Measurements from ENCODE around the gene PARVG.

The PARVG gene

GRCh38 chr22:44142421-44143104, 38.2 kb upstream of the PARVG start:
- DNase-seq (ENCODE audit: low read depth in 1 of 2, low spot score in 1 of 2): no peak
- H3K27ac ChIP-seq (replicated peaks): no peak overlapping the region
- no peaks in the 10 kb centered on the region for H3K27me3 ChIP-seq (ENCODE audit: insufficient read depth, poor library complexity, severe bottlenecking)
- H3K4me3 ChIP-seq (replicated peaks; ENCODE audit: insufficient read depth, low read length): no peak overlapping the region
- TF ChIP-seq, protein P1, sequence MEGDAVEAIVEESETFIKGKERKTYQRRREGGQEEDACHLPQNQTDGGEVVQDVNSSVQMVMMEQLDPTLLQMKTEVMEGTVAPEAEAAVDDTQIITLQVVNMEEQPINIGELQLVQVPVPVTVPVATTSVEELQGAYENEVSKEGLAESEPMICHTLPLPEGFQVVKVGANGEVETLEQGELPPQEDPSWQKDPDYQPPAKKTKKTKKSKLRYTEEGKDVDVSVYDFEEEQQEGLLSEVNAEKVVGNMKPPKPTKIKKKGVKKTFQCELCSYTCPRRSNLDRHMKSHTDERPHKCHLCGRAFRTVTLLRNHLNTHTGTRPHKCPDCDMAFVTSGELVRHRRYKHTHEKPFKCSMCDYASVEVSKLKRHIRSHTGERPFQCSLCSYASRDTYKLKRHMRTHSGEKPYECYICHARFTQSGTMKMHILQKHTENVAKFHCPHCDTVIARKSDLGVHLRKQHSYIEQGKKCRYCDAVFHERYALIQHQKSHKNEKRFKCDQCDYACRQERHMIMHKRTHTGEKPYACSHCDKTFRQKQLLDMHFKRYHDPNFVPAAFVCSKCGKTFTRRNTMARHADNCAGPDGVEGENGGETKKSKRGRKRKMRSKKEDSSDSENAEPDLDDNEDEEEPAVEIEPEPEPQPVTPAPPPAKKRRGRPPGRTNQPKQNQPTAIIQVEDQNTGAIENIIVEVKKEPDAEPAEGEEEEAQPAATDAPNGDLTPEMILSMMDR (IDR thresholded peaks at IDR 0.05; ENCODE audit: insufficient read depth, low read length): no peak
- TF ChIP-seq SPI1 (IDR thresholded peaks at IDR 0.05; ENCODE audit: borderline replicate concordance, low read depth): no peak

DNA sequence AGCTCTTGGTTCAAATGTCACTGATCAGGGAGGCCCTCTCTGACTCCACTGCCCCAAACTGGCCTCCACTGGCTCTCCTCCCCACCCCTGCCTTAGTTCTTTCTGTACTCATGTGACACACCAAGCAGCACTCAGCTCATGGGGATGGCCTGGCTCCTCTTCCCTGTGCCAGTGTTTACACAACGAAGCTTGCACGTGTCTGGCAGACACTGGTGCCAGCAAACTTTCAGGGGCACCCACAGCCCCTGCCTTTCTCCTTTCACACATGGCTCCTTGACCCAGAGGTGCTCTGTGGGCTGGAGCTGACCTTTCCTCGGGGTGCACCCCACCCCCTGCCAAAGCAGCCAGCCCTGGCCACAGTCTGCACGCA, 37.6 kb upstream of the PARVG start:
- DNase-seq (ENCODE audit: low read depth in 1 of 2, low spot score in 1 of 2): no peak
- no peak overlapping the region for H3K27ac ChIP-seq (replicated peaks)
- TF ChIP-seq POLR2AphosphoS5 (IDR thresholded peaks at IDR 0.05; ENCODE audit: low read depth): no peak
- TF ChIP-seq, protein P2, sequence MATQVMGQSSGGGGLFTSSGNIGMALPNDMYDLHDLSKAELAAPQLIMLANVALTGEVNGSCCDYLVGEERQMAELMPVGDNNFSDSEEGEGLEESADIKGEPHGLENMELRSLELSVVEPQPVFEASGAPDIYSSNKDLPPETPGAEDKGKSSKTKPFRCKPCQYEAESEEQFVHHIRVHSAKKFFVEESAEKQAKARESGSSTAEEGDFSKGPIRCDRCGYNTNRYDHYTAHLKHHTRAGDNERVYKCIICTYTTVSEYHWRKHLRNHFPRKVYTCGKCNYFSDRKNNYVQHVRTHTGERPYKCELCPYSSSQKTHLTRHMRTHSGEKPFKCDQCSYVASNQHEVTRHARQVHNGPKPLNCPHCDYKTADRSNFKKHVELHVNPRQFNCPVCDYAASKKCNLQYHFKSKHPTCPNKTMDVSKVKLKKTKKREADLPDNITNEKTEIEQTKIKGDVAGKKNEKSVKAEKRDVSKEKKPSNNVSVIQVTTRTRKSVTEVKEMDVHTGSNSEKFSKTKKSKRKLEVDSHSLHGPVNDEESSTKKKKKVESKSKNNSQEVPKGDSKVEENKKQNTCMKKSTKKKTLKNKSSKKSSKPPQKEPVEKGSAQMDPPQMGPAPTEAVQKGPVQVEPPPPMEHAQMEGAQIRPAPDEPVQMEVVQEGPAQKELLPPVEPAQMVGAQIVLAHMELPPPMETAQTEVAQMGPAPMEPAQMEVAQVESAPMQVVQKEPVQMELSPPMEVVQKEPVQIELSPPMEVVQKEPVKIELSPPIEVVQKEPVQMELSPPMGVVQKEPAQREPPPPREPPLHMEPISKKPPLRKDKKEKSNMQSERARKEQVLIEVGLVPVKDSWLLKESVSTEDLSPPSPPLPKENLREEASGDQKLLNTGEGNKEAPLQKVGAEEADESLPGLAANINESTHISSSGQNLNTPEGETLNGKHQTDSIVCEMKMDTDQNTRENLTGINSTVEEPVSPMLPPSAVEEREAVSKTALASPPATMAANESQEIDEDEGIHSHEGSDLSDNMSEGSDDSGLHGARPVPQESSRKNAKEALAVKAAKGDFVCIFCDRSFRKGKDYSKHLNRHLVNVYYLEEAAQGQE (IDR thresholded peaks at IDR 0.05; ENCODE audit: insufficient replicate concordance, low read depth): no peak
- TF ChIP-seq GABPA (IDR thresholded peaks at IDR 0.05; ENCODE audit: low read depth): no peak
- TF ChIP-seq, protein P1 (IDR thresholded peaks at IDR 0.05; ENCODE audit: insufficient read depth, low read length): no peak
- TF ChIP-seq SPI1 (IDR thresholded peaks at IDR 0.05; ENCODE audit: borderline replicate concordance, low read depth): no peak
- no peak overlapping the region for H3K4me3 ChIP-seq (replicated peaks; ENCODE audit: insufficient read depth, low read length)
- H3K27me3 ChIP-seq (ENCODE audit: insufficient read depth, poor library complexity, severe bottlenecking): no peaks in the 10 kb centered on the region

DNA sequence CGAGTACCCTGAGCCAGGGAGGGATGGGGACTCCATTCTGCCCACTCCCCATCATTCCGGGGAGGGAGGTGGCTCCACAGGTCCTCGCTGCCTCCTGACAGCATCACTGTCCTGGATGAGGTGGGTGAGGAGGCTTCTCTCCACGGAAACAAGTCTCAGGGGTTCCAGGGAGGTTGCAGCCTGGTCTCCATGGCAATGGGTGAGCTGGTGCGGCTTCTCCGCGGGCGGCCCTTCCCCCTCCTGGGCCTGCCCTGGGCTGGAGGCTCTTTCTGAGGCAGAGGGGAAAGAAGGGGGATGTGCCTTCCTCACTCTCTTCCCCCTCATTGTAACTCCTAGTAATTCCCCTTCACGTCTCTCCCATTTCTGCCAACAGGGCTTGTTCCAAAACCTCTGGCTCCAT, 37.1 kb upstream of the PARVG start:
- H3K4me3 ChIP-seq (replicated peaks; ENCODE audit: insufficient read depth, low read length): no peak overlapping the region
- no peak for TF ChIP-seq GABPA (IDR thresholded peaks at IDR 0.05; ENCODE audit: low read depth)
- H3K27me3 ChIP-seq (ENCODE audit: insufficient read depth, poor library complexity, severe bottlenecking): no peaks in the 10 kb centered on the region
- no peak for DNase-seq (ENCODE audit: low read depth in 1 of 2, low spot score in 1 of 2)
- H3K27ac ChIP-seq (replicated peaks): no peak overlapping the region

GRCh38 chr22:44144046-44144569, 36.6 kb upstream of the PARVG start:
- TF ChIP-seq, protein P2 (IDR thresholded peaks at IDR 0.05; ENCODE audit: insufficient replicate concordance, low read depth): no peak
- no peak for TF ChIP-seq GABPA (IDR thresholded peaks at IDR 0.05; ENCODE audit: low read depth)
- no peak for TF ChIP-seq SPI1 (IDR thresholded peaks at IDR 0.05; ENCODE audit: borderline replicate concordance, low read depth)
- TF ChIP-seq POLR2AphosphoS5 (IDR thresholded peaks at IDR 0.05; ENCODE audit: low read depth): no peak
- TF ChIP-seq, protein P1 (IDR thresholded peaks at IDR 0.05; ENCODE audit: insufficient read depth, low read length): no peak
- no peak overlapping the region for H3K27ac ChIP-seq (replicated peaks)

More at GRCh38 chr22:44144046-44144569, 36.6 kb upstream of the PARVG start:
- Histone ChIP-seq H3K27me3 (ENCODE audit: insufficient read depth, poor library complexity, severe bottlenecking) (no peaks in the 10 kb centered on the region), H3K4me3 (replicated peaks; ENCODE audit: insufficient read depth, low read length) (no peak overlapping the region)
- DNase-seq (ENCODE audit: low read depth in 1 of 2, low spot score in 1 of 2): no peak

All from HL-60 (cell line).